Measurements from ENCODE around the gene ZNF394.

ZNF394 gene

GRCh38 chr7:99449326-99449725 is 50.8 kb downstream of the ZNF394 start:
- DNase-seq (ENCODE audit: low spot score), result no peak

GRCh38 chr7:99448855-99449254 is 51.2 kb downstream of the ZNF394 start:
- DNase-seq (ENCODE audit: low spot score), result no peak

- DNase-seq (ENCODE audit: low spot score), result no peak
Measured at GRCh38 chr7:99447943-99448342, 52.1 kb downstream of the ZNF394 start.

GRCh38 chr7:99446096-99446495 is 54.0 kb downstream of the ZNF394 start:
- DNase-seq (ENCODE audit: low spot score), result no peak
